GM18909 (cell line): ENCODE measurements around the gene RBM10.

ENCODE experiments used
- ATAC-seq: cut with Tn5 transposase; IDR thresholded peaks from one replicate; pipeline ENCODE4 v1.9.1; 2021; ENCODE audit warnings: mild to moderate bottlenecking; ENCODE audit not compliant: unreplicated experiment, poor library complexity

Gene RBM10

GRCh38 chrX:47214435-47215077 is 69.5 kb downstream of the RBM10 start:
- ATAC-seq, result no peak

GRCh38 chrX:47215291-47215900 is 70.4 kb downstream of the RBM10 start:
- no peak for ATAC-seq

DNA sequence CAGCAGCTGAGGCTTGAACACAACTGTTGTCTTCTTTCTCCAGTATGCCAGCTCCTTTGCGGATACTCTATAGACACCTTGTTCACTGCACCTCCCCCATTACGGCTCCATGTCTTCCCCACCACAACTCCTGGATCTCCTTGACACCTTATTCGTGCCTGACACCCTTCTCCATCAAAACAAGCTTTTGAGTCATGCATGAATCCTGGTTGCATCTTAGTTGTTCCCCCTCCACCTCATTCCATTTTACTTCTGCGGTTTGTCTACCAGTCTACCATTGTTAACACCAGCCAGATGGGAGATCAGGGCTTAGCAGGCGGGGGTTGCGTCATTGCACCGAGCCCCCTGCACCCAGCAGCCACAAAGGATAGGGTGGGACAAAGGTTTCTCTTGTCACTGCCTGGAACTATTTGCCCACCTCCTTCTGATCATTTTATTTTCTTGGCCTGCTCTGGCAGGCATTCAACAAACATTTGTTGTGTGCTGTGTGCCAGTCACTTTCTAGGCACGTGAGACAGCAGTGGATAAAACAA is 71.4 kb downstream of the RBM10 start:
- no peak for ATAC-seq

GRCh38 chrX:47217121-47217851 is 72.3 kb downstream of the RBM10 start:
- no peak for ATAC-seq

- ATAC-seq, result peak; percentile 87
Observed at GRCh38 chrX:47217852-47218279, 72.8 kb downstream of the RBM10 start.

- peak; percentile 51 for ATAC-seq
Observed at GRCh38 chrX:47218280-47218919, 73.4 kb downstream of the RBM10 start, which contains the start of gene CDK16. Gene CDK16 (plus strand): TSS chrX:47218681. CDS start chrX:47223558, 4,877 bp downstream.

- ATAC-seq, result no peak
Observed at GRCh38 chrX:47218920-47219815, 74.1 kb downstream of the RBM10 start.

- ATAC-seq, result no peak
Observed at GRCh38 chrX:47221756-47222155, 76.7 kb downstream of the RBM10 start.

DNA sequence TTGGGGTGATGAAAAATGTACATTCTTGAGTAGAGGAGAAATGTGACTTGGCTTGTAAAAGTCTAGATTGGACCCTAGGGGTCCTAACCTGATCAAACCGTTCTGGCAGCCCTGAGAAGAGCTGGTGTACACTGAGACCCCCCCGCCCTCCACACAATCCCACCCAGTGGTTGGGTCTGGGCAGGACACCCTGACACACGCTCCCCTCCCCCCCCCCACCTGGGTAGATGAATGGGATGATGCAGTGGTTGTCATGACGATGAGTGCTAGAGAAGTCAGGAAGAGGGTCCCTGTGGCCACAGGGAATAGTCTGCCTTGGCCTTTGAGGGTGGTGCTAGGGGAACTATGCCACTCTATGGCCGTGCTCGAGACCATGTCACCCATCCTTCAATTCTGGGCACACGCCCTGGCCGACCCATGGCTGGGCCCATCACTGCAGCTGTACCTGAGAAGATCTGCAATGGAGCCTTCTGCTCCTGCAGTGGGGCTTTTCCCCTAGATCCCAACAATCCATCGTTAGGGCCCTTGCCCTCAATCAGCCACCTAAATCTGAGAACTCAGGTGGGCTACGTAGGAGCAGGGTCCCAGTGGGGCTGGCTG is 77.8 kb downstream of the RBM10 start:
- no peak for ATAC-seq

DNA sequence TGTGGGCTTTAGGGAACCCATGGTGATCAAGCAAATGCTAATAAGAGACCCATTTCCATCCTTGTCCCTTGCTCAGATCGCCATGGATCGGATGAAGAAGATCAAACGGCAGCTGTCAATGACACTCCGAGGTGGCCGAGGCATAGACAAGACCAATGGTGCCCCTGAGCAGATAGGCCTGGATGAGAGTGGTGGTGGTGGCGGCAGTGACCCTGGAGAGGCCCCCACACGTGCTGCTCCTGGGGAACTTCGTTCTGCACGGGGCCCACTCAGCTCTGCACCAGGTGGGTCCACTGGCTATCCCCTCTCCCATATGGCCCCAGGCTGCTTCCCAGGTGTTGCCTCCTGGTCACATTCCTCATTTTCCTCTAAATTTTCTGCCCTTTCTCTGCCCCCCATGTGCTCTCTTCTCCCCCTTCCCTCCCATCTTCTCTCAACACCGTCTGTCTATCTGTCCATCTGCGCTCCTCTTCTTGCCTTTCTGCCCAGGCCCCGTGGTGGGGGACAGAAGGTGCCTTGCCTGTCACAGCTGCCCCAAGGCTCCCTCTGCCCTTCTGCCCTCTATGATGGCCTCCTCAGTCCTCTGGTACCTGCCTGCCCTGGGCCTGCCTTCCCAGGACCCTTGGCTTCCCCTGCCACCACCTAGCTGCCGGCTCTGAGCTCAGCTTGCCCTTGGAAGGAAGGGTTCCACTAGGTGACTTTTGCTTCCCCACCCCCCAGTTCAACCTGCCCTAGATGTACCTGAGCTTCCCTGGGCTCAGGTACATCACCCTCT is 78.6 kb downstream of the RBM10 start:
- no peak for ATAC-seq

DNA sequence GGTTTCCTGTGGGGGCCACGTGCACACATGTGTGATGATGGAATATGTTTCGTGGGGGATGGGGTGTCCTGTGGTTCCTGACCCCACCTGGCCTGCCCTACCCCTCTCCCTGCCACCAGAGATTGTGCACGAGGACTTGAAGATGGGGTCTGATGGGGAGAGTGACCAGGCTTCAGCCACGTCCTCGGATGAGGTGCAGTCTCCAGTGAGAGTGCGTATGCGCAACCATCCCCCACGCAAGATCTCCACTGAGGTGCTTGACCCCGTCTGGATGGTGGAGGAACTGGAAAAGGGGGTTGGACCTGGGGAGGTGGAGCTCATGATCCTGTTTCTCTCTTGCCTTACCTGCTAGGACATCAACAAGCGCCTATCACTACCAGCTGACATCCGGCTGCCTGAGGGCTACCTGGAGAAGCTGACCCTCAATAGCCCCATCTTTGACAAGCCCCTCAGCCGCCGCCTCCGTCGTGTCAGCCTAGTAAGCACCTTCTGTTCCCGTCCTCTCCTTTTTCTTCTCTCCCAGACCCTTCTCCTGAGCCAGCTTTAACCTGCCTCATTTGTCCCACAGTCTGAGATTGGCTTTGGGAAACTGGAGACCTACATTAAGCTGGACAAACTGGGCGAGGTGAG is 79.4 kb downstream of the RBM10 start:
- no peak for ATAC-seq

DNA sequence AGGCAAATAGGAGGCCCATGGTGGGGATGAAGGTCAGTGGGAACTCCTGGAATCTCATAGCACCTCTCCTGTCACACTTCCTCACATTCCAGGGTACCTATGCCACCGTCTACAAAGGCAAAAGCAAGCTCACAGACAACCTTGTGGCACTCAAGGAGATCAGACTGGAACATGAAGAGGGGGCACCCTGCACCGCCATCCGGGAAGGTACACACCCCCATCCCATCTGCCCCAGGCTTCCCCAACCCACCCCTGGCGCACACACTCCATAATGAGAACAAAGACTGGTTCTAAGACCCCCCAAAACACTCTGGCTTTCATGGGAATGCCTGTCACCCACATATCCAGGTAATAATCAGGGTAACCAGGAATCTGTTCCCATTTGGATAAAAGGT is 79.9 kb downstream of the RBM10 start:
- ATAC-seq, result no peak

- no peak for ATAC-seq
Observed at GRCh38 chrX:47226071-47226470, 81.0 kb downstream of the RBM10 start.

DNA sequence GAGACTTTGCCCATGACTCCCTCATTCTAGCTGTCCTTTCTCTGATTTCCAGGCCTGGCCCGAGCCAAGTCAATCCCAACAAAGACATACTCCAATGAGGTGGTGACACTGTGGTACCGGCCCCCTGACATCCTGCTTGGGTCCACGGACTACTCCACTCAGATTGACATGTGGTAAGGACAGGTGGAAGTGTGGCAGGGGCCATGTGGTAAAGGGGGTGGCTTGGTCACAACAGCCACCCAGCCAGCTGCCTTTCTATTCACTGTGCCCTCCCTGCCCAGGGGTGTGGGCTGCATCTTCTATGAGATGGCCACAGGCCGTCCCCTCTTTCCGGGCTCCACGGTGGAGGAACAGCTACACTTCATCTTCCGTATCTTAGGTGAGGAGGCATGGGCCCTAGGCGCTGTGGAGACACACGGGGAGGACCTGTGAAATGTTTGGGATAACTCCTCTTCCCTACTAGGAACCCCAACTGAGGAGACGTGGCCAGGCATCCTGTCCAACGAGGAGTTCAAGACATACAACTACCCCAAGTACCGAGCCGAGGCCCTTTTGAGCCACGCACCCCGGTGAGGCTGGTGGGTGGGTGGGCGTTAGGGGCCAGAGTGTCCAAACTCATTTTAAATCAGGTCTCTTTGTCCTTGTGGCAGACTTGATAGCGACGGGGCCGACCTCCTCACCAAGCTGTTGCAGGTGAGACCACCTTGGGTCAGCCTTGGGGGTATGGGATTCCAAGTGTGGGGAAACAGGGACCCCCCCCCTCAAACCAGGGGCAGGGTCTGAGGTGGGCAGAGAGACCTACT is 81.7 kb downstream of the RBM10 start:
- ATAC-seq, result no peak

DNA sequence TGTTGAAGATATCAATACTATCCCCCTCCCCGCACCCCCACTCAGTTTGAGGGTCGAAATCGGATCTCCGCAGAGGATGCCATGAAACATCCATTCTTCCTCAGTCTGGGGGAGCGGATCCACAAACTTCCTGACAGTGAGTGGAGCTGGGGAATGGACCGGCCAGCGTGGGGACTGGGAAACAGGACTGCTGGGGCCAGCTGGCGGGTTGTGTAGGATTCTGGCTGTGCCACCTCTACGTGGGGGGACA is 82.2 kb downstream of the RBM10 start:
- ATAC-seq, result no peak

- no peak for ATAC-seq
Observed at GRCh38 chrX:47228550-47229270, 83.7 kb downstream of the RBM10 start.

GRCh38 chrX:47229427-47229826 is 84.4 kb downstream of the RBM10 start:
- ATAC-seq, result no peak
